Peyer's patch (tissue), 4 donors: Measurements from ENCODE around the gene SSR4. TPM values are rescaled to one million over a fixed set of nuclear protein-coding genes. Genes with fewer than 3 reads are reported as not detected.

Source experiments
- DNase-seq, 3 donors: peaks; one replicate each; pipeline ENCODE4 v3.0.0-alpha.2; 2017 to 2019
- H3K27ac ChIP-seq, 4 donors: fragments of 200-600 bp; sonication (generic); one replicate each; pipeline ENCODE4 v1.5.1; 2016 to 2019
- H3K27me3 ChIP-seq, 2 donors: fragments of 200-600 bp; sonication (generic); one replicate each; pipeline ENCODE4 v1.5.1; 2019
- H3K36me3 ChIP-seq, 3 donors: fragments of 200-600 bp; sonication (generic); one replicate each; pipeline ENCODE4 v1.5.1; 2016 to 2019
- H3K4me1 ChIP-seq, 4 donors: fragments of 200-600 bp; sonication (generic); one replicate each; pipeline ENCODE4 v1.5.1; 2016 to 2019
- H3K4me3 ChIP-seq, 4 donors: fragments of 200-600 bp; sonication (generic); 1 replicate in 3 of 4; 2 replicates in 1 of 4; pipeline ENCODE4 v1.5.1; 2016 to 2019; ENCODE audit warnings: mild to moderate bottlenecking in 1 of 4
- H3K9me3 ChIP-seq, 4 donors: fragments of 200-600 bp; sonication (generic); one replicate each; pipeline ENCODE4 v1.5.1; 2016 to 2019; ENCODE audit warnings: mild to moderate bottlenecking in 1 of 4
- CTCF ChIP-seq, 6 experiments: fragments of 450-650 bp in 4 of 6; fragments of 200-600 bp in 2 of 6; sonication (generic) in 1 of 6; IDR thresholded peaks; one replicate each; pipeline ENCODE4 v1.5.1; 2017 to 2019; ENCODE audit warnings: antibody characterized with exemption in 6 of 6, mild to moderate bottlenecking in 3 of 6, moderate library complexity in 1 of 6
- POLR2A ChIP-seq, 2 donors: fragments of 450-650 bp; IDR thresholded peaks; one replicate each; pipeline ENCODE4 v1.5.1; 2017; ENCODE audit warnings: antibody characterized with exemption in 2 of 2, mild to moderate bottlenecking in 2 of 2, moderate library complexity in 2 of 2
- total RNA-seq, 4 donors: library from RNA; depleted of rRNA; stranded (reverse); fragments of >200 nt; gene quantifications; one replicate each; pipeline ENCODE4 v1.1.0, GENCODE V29; 2016

The SSR4 gene
- total RNA-seq, 4 donors from 2014 or later: 90.0 to 113 (median 96.4) TPM

DNA sequence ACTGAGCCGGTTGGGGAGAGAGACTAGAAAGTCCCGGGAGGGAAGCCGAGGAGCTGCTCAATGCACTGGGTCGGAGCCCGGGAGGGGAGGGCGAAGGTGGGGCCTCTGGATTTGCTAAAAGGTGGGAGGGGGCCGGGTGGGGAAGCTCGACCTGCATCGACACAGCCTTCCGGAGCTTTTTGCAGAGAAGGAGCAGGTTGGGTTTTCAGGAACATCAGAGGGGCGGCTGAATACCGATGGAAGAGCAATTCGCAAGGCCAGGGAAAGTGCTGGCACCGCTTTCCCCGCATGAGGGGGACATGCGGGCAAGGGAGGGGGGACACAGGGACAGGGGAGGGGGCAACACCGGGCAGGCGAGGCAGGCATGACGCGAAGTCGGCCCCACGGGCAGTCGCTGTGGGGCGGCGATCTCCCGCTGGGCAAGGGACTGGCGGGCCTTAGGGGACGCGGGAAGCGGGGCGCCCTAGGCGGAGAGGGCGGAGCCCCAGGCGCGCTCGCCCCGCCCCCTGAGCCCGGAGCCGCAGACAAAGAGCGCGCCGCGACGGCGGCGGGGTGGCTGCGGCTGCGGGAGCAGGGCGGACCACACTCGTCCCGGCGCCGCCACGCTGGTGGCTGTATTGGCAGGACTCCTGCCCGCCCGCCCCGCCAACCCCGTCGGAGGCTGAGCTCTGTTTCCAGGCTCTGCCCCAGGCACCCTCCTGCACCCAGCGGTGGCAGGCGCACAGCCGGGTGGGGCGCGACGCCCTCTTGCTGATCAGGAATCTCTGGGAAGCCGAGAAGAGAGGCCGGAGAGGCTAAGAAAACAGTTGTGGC lies 24.3 kb downstream of the SSR4 start:
- TF ChIP-seq POLR2A (IDR thresholded peaks at IDR 0.05) (no peak), CTCF (IDR thresholded peaks at IDR 0.05) (no peak)
- no peaks in the 10 kb centered on the region for H3K9me3 ChIP-seq
- peak overlapping the region in 1 of 4 donors; percentile 17 for H3K27ac ChIP-seq
- DNase-seq: peak; percentile 31 to 56 (median 56)
- no peaks in the 10 kb centered on the region for H3K27me3 ChIP-seq
- no peaks in the 10 kb centered on the region for H3K4me1 ChIP-seq
- H3K4me3 ChIP-seq: peak overlapping the region; percentile 20 to 57 (median 32)
- no peaks in the 10 kb centered on the region for H3K36me3 ChIP-seq

- Histone ChIP-seq H3K27ac (peak overlapping the region in 1 of 4 donors; percentile 17), H3K27me3 (no peaks in the 10 kb centered on the region), H3K36me3 (no peaks in the 10 kb centered on the region), H3K9me3 (no peaks in the 10 kb centered on the region), H3K4me3 (peak overlapping the region; percentile 20 to 57 (median 32)), H3K4me1 (no peaks in the 10 kb centered on the region)
- no peak for DNase-seq
- TF ChIP-seq CTCF (IDR thresholded peaks at IDR 0.05): no peak
- TF ChIP-seq POLR2A (IDR thresholded peaks at IDR 0.05): no peak
Measured at GRCh38 chrX:153819384-153820040, 25.0 kb downstream of the SSR4 start.

DNA sequence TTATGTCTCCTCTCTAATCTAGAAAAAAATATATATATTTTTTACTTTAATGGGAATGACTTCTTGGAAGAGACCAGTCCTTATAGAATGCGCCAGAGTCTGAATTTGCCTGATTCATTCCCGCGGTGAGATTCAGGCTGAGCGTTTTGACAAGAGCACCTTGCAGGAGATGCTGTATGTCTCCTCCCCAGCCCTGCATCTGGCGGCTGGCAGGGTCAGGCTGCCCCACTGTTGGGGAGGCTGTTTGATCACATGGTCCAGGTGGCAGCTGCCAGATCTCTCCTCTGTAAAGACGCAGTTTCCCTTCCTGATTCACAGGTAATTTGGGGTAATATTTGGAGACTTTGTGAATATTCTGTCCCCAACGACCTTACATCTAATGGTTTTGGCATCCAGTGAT lies 26.1 kb downstream of the SSR4 start:
- DNase-seq: no peak
- Histone ChIP-seq H3K36me3 (no peaks in the 10 kb centered on the region), H3K27me3 (no peaks in the 10 kb centered on the region), H3K27ac (no peak overlapping the region), H3K9me3 (no peaks in the 10 kb centered on the region), H3K4me1 (no peaks in the 10 kb centered on the region), H3K4me3 (no peak overlapping the region)
- TF ChIP-seq POLR2A (IDR thresholded peaks at IDR 0.05) (no peak), CTCF (IDR thresholded peaks at IDR 0.05) (no peak)

GRCh38 chrX:153821066-153821465 lies 26.6 kb downstream of the SSR4 start:
- Histone ChIP-seq H3K27me3 (no peaks in the 10 kb centered on the region), H3K27ac (no peak overlapping the region)
- no peak for TF ChIP-seq CTCF (IDR thresholded peaks at IDR 0.05)
- TF ChIP-seq POLR2A (IDR thresholded peaks at IDR 0.05): no peak

GRCh38 chrX:153824348-153824747 lies 29.9 kb downstream of the SSR4 start:
- Histone ChIP-seq H3K36me3 (no peaks in the 10 kb centered on the region), H3K27ac (no peak overlapping the region), H3K27me3 (no peaks in the 10 kb centered on the region), H3K9me3 (peaks cover 0 to 4% (median 0%) of the 10 kb centered on the region in 4 donors), H3K4me1 (peaks cover 0 to 3% (median under 1%) of the 10 kb centered on the region in 4 donors), H3K4me3 (no peak overlapping the region)
- TF ChIP-seq CTCF (IDR thresholded peaks at IDR 0.05) (no peak), POLR2A (IDR thresholded peaks at IDR 0.05) (no peak)
- DNase-seq: no peak

More at GRCh38 chrX:153821066-153821465, 26.6 kb downstream of the SSR4 start:
- Histone ChIP-seq H3K36me3 (no peaks in the 10 kb centered on the region), H3K4me3 (no peak overlapping the region), H3K9me3 (no peaks in the 10 kb centered on the region), H3K4me1 (no peaks in the 10 kb centered on the region)
- DNase-seq: no peak
